T-cell (primary cell): ENCODE results near the gene DHRS12. TPM values are rescaled to one million over a fixed set of nuclear protein-coding genes. Genes with fewer than 3 reads are reported as not detected.

Experiments
- ATAC-seq, 4 experiments: fragments of 200-7000 bp in 3 of 4; fragments of 150-1000 bp in 1 of 4; cut with Tn5 transposase; replicated peaks in 1 of 4; 1 replicate in 3 of 4; 2 replicates in 1 of 4; pipeline ENCODE4 v1.10.0; 2021; ENCODE audit warnings: moderate library complexity in 3 of 4, mild to moderate bottlenecking in 2 of 4, moderate number of reproducible peaks in 1 of 4
- CTCF ChIA-PET, 2 donors: fragments of 300-600 bp; sonication (Branson Sonifier 250); formaldehyde crosslinking; loops; one replicate each; lab custom pipeline; 2022; ENCODE audit warnings: antibody characterized with exemption in 2 of 2; lab: Charles Lee
- POLR2A ChIA-PET, 2 donors: fragments of 300-600 bp; sonication (Branson Sonifier 250); formaldehyde crosslinking; loops; one replicate each; lab custom pipeline; 2022; ENCODE audit warnings: antibody characterized with exemption in 2 of 2; lab: Charles Lee
- DNase-seq, 35 experiments: peaks; one replicate each; pipeline versions ENCODE4 v3.0.0 to v3.0.0-alpha.2; 2013 to 2023
- H3K27ac ChIP-seq: one replicate; pipeline ENCODE4 v1.5.1; 2013; ENCODE audit warnings: low read length
- H3K27me3 ChIP-seq, 2 experiments: replicated peaks in 1 of 2; 1 replicate in 1 of 2; 2 replicates in 1 of 2; pipeline versions ENCODE4 v1.6.1 to v1.7.0; 2013; ENCODE audit warnings: low read length in 1 of 2, mixed read lengths in 1 of 2; ENCODE audit not compliant: control insufficient read depth in 2 of 2, insufficient read depth in 2 of 2; ENCODE audit errors: extremely low read depth in 1 of 2
- H3K36me3 ChIP-seq, 2 donors: 1 replicate in 1 of 2; 2 replicates in 1 of 2; pipeline versions ENCODE4 v1.6.1 to v1.7.0; 2013; ENCODE audit warnings: low read length in 1 of 2; ENCODE audit not compliant: control insufficient read depth in 2 of 2, insufficient read depth in 1 of 2; ENCODE audit errors: extremely low read depth in 1 of 2
- H3K4me1 ChIP-seq, 2 experiments: 1 replicate in 1 of 2; 2 replicates in 1 of 2; pipeline versions ENCODE4 v1.6.1 to v1.7.0; 2013; ENCODE audit warnings: low read length in 2 of 2, mixed read lengths in 1 of 2; ENCODE audit not compliant: insufficient read depth in 2 of 2, control insufficient read depth in 1 of 2; ENCODE audit errors: extremely low read depth in 1 of 2
- H3K4me3 ChIP-seq, 2 donors: 1 replicate in 1 of 2; 2 replicates in 1 of 2; pipeline versions ENCODE4 v1.5.1 to v1.7.0; 2013; ENCODE audit warnings: mild to moderate bottlenecking in 2 of 2, low read length in 1 of 2, moderate library complexity in 1 of 2; ENCODE audit not compliant: control insufficient read depth in 1 of 2; ENCODE audit errors: extremely low read depth in 1 of 2
- H3K9me3 ChIP-seq: 2 replicates; pipeline ENCODE4 v1.7.0; 2013
- H3K27ac Mint-ChIP-seq, 2 donors: one replicate each; pipeline ENCODE4 v1.8.0; 2020 to 2021; ENCODE audit warnings: mild to moderate bottlenecking in 2 of 2, mixed read lengths in 2 of 2
- H3K27me3 Mint-ChIP-seq, 2 donors: one replicate each; pipeline ENCODE4 v1.8.0; 2021 to 2022; ENCODE audit warnings: mixed read lengths in 2 of 2
- H3K36me3 Mint-ChIP-seq: one replicate; pipeline ENCODE4 v1.8.0; 2021; ENCODE audit warnings: mixed read lengths
- H3K4me1 Mint-ChIP-seq, 3 donors: one replicate each; pipeline ENCODE4 v1.8.0; 2020 to 2022; ENCODE audit warnings: mixed read lengths in 3 of 3, mild to moderate bottlenecking in 1 of 3
- H3K4me3 Mint-ChIP-seq, 3 donors: one replicate each; pipeline ENCODE4 v1.8.0; 2020 to 2022; ENCODE audit warnings: mild to moderate bottlenecking in 3 of 3, mixed read lengths in 3 of 3, moderate library complexity in 3 of 3
- H3K9me3 Mint-ChIP-seq, 3 donors: one replicate each; pipeline ENCODE4 v1.8.0; 2020 to 2022; ENCODE audit warnings: mixed read lengths in 3 of 3
- WGBS: methylation state at CpG from one replicate; pipeline ENCODE4 v1.1.5; 2013; ENCODE audit warnings: missing lambda C conversion rate; ENCODE audit not compliant: insufficient coverage; 5-methylcytosine and 5-hydroxymethylcytosine counted together
- total RNA-seq, 35 experiments: library from RNA in 6 of 35; stranded (reverse) in 6 of 35; fragments of 120-200 nt in 1 of 35; gene quantifications; one replicate each; pipeline versions ENCODE4 v1.2.1 to v1.2.4 and lab custom pipeline; 2013 to 2026

The DHRS12 gene
- total RNA-seq, 5 donors from 2014 or later (not counting 1 experiment from before 2014, with no cell fraction given) = 18.1 to 27.8 (median 21.7) TPM

GRCh38 chr13:51804295-51805172 is 571 bp upstream of the DHRS12 start:
- peaks cover 13% of the 10 kb centered on the region for H3K36me3 Mint-ChIP-seq
- Histone ChIP-seq H3K36me3 (peaks cover 0 to 5% of the 10 kb centered on the region in 2 donors), H3K27me3 (no peaks in the 10 kb centered on the region), H3K9me3 (no peaks in the 10 kb centered on the region), H3K27ac (peak overlapping the region; percentile 100), H3K4me3 (peak overlapping the region; percentile 80 to 86), H3K4me1 (peaks cover 18 to 38% of the 10 kb centered on the region in 2 experiments)
- ATAC-seq (peak in 2 of 4 experiments; percentile 4 to 5), DNase-seq (peak in 24 of 35 experiments; percentile 14 to 65 (median 38))
- ChIA-PET POLR2A (interaction anchor here (0.6 to 1.5 kb wide), 4 partner anchors 10 to 352 kb away, joined by 3 to 11 read pairs (median 3); partner anchors contain the start of gene INTS6 (in 1 of the 2)), CTCF (interaction anchor here in 1 of 2 donors (0.8 to 2.9 kb wide), 3 partner anchors 10 to 219 kb away, joined by 3 to 23 read pairs (median 5); no protein-coding TSS in a partner anchor)
- no peaks in the 10 kb centered on the region for H3K27me3 Mint-ChIP-seq
- H3K27ac Mint-ChIP-seq = peak overlapping the region; percentile 97 to 98
- H3K4me1 Mint-ChIP-seq = peaks cover 59 to 62% (median 59%) of the 10 kb centered on the region in 3 donors
- peak overlapping the region; percentile 87 to 94 (median 88) for H3K4me3 Mint-ChIP-seq
- no peaks in the 10 kb centered on the region for H3K9me3 Mint-ChIP-seq
- WGBS = 7% methylated on average over 18 of the region's 31 CpGs

- 0% methylated on average over 2 of the region's 9 CpGs for WGBS
- H3K9me3 ChIP-seq = no peaks in the 10 kb centered on the region
- Mint-ChIP-seq H3K4me1 (peaks cover 57 to 62% (median 61%) of the 10 kb centered on the region in 3 donors), H3K36me3 (peaks cover 5% of the 10 kb centered on the region), H3K27me3 (no peaks in the 10 kb centered on the region), H3K27ac (peak overlapping the region; percentile 99), H3K9me3 (no peaks in the 10 kb centered on the region), H3K4me3 (peak overlapping the region; percentile 88 to 94 (median 91))
- ATAC-seq = no peak
- peak overlapping the region; percentile 80 to 86 for H3K4me3 ChIP-seq
- H3K27me3 ChIP-seq = no peaks in the 10 kb centered on the region
- H3K27ac ChIP-seq = peak overlapping the region; percentile 100
- POLR2A ChIA-PET = interaction anchor here in 1 of 2 donors (0.6 to 2.4 kb wide), 10 partner anchors 19 to 382 kb away, joined by 3 to 31 read pairs (median 9); partner anchors contain the start of gene INTS6
- H3K4me1 ChIP-seq = peaks cover 18 to 39% of the 10 kb centered on the region in 2 experiments
- peak in 1 of 35 experiments; percentile 37 for DNase-seq
- peaks cover 0 to 3% of the 10 kb centered on the region in 2 donors for H3K36me3 ChIP-seq
- CTCF ChIA-PET = interaction anchor here (0.6 to 2.8 kb wide), 10 partner anchors 13 to 814 kb away, joined by 3 to 11 read pairs (median 4); no protein-coding TSS in a partner anchor
These were observed 1.1 kb downstream of the DHRS12 start for GRCh38 chr13:51802631-51803418.

GRCh38 chr13:51801631-51802099 is 2.3 kb downstream of the DHRS12 start:
- Histone ChIP-seq H3K9me3 (no peaks in the 10 kb centered on the region), H3K27ac (peak overlapping the region; percentile 100), H3K36me3 (peaks cover 0 to 3% of the 10 kb centered on the region in 2 donors), H3K4me3 (no peak overlapping the region), H3K4me1 (peaks cover 18 to 46% of the 10 kb centered on the region in 2 experiments), H3K27me3 (no peaks in the 10 kb centered on the region)
- peak overlapping the region in 1 of 3 donors; percentile 94 for H3K4me3 Mint-ChIP-seq
- POLR2A ChIA-PET = interaction anchor here in 1 of 2 donors (1.0 to 2.4 kb wide), 6 partner anchors 20 to 349 kb away, joined by 3 to 31 read pairs (median 4); partner anchors contain the start of gene INTS6
- no peak for DNase-seq
- H3K27me3 Mint-ChIP-seq = no peaks in the 10 kb centered on the region
- peaks cover 58 to 60% (median 59%) of the 10 kb centered on the region in 3 donors for H3K4me1 Mint-ChIP-seq
- ATAC-seq = no peak
- no peaks in the 10 kb centered on the region for H3K9me3 Mint-ChIP-seq
- 96% methylated on average over 3 of the region's 7 CpGs for WGBS
- H3K36me3 Mint-ChIP-seq = peaks cover 8% of the 10 kb centered on the region
- CTCF ChIA-PET = interaction anchor here (0.6 to 2.8 kb wide), 10 partner anchors 8 to 650 kb away, joined by 3 to 11 read pairs (median 4); no protein-coding TSS in a partner anchor
- peak overlapping the region; percentile 99 for H3K27ac Mint-ChIP-seq

GRCh38 chr13:51800486-51800885 is 3.5 kb downstream of the DHRS12 start:
- no peaks in the 10 kb centered on the region for H3K27me3 ChIP-seq
- Mint-ChIP-seq H3K36me3 (peaks cover 6% of the 10 kb centered on the region), H3K27ac (peak overlapping the region; percentile 66), H3K4me1 (peaks cover 46 to 50% (median 47%) of the 10 kb centered on the region in 3 donors), H3K9me3 (no peaks in the 10 kb centered on the region), H3K4me3 (no peak overlapping the region), H3K27me3 (no peaks in the 10 kb centered on the region)
- ATAC-seq (no peak), DNase-seq (no peak)
- POLR2A ChIA-PET = interaction anchor here (0.6 to 1.4 kb wide), 6 partner anchors 154 to 816 kb away, joined by 3 to 6 read pairs (median 4); partner anchors contain the start of gene INTS6 (in 1 of the 2)
- 94% methylated on average over 3 of the region's 5 CpGs for WGBS
- no peaks in the 10 kb centered on the region for H3K9me3 ChIP-seq
- no peak overlapping the region for H3K4me3 ChIP-seq
- CTCF ChIA-PET = interaction anchor here (0.6 to 2.8 kb wide), 10 partner anchors 9 to 367 kb away, joined by 3 to 11 read pairs (median 4); no protein-coding TSS in a partner anchor
- H3K4me1 ChIP-seq = peaks cover 18 to 44% of the 10 kb centered on the region in 2 experiments
- H3K27ac ChIP-seq = peak overlapping the region; percentile 6
- peaks cover 0 to 7% of the 10 kb centered on the region in 2 donors for H3K36me3 ChIP-seq

GRCh38 chr13:51799261-51799660 is 4.7 kb downstream of the DHRS12 start:
- POLR2A ChIA-PET = no interaction called here
- no peaks in the 10 kb centered on the region for H3K27me3 Mint-ChIP-seq
- WGBS = 93% methylated on average over 10 of the region's 12 CpGs
- no peak for ATAC-seq
- Histone ChIP-seq H3K4me1 (peaks cover 13 to 32% of the 10 kb centered on the region in 2 experiments), H3K9me3 (no peaks in the 10 kb centered on the region), H3K27me3 (no peaks in the 10 kb centered on the region), H3K27ac (no peak overlapping the region), H3K4me3 (no peak overlapping the region), H3K36me3 (peaks cover 0 to 9% of the 10 kb centered on the region in 2 donors)
- no peak overlapping the region for H3K27ac Mint-ChIP-seq
- H3K9me3 Mint-ChIP-seq = no peaks in the 10 kb centered on the region
- peaks cover 14% of the 10 kb centered on the region for H3K36me3 Mint-ChIP-seq
- H3K4me1 Mint-ChIP-seq = peaks cover 35 to 46% (median 35%) of the 10 kb centered on the region in 3 donors
- CTCF ChIA-PET = interaction anchor here (0.9 to 3.4 kb wide), 9 partner anchors 15 to 517 kb away, joined by 3 to 85 read pairs (median 16); no protein-coding TSS in a partner anchor
- H3K4me3 Mint-ChIP-seq = no peak overlapping the region
- no peak for DNase-seq
